Glomerular endothelial cell (primary cell): ENCODE data around the gene PLAAT2. TPM values are rescaled to one million over a fixed set of nuclear protein-coding genes. Genes with fewer than 3 reads are reported as not detected.
"Not testable (repeated sequence)": the region's sequence is repeated elsewhere in the genome, so short reads cannot be mapped to it uniquely, and the experiment has no call there.

Experiments
- DNase-seq: peaks from one replicate; pipeline ENCODE4 v3.0.0-alpha.2; 2011; ENCODE audit warnings: low read depth, low spot score; ENCODE audit errors: extremely low read depth
- total RNA-seq: library from RNA; depleted of rRNA; stranded (reverse); fragments of >200 nt; gene quantifications from 2 replicates; pipeline ENCODE4 v1.2.3, GENCODE V29; 2015

The PLAAT2 gene
- total RNA-seq, 1 donor from 2014 or later: not detected

- no peak for DNase-seq
Observed at GRCh38 chr11:63551091-63551888, 11.9 kb downstream of the PLAAT2 start.

DNA sequence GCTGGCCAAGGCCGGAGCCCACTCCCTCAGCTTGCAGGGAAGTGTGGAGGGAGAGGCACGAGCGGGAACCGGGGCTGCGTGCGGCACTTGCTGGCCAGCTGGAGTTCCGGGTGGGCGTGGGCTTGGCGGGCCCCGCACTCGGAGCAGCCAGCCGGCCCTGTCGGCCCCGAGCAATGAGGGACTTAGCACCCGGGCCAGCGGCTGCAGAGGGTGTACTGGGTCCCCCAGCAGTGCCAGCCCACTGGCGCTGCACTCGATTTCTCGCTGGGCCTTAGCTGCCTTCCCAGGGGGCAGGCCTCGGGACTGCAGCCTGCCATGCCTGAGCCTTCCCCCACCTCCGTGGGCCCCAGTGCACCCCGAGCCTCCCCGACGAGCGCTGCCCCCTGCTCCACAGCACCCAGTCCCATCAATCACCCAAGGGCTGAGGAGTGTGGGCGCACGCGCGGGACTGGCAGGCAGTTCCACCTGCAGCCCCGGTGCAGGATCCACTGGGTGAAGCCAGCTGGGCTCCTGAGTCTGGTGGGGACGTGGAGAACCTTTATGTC, 13.0 kb downstream of the PLAAT2 start:
- DNase-seq: not testable (repeated sequence)

DNA sequence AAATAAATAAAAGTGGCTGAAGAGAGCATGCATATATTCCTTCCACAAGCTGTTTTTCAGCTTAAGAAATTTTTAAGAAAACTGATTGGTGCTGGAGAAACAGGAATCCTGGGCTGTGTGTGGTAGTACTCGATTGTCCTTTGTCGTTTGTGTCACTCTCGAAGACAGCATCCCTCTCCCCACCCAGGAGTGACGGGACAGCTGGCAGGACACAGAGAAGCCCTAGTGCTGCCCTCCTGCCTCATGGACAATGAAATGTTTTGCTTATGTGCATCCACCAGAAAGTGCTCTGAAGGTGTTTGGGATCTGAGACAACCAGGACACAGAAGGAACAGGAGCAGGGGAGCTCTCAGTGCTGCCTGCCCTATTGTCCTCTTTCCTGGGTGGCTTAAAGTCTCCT, 13.8 kb downstream of the PLAAT2 start:
- DNase-seq: no peak

DNA sequence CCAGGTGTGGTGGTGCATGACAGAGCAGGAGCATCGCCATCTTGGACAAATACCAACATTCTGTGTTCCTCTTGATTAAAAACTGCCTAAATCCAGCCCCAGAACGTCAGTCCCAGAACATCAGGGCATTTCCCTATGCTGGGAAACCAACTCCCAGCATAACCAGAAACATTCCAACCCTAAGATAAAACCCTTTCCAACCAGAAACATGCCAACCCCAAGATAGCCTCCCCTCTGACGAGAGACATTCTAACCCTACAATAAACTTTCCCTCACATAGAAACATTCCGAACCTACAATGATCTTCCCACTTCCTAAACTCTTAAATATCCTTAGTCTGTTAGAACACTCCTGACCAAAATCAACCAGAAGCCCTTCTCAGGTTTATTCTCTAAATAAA, 15.0 kb downstream of the PLAAT2 start:
- DNase-seq: no peak

DNA sequence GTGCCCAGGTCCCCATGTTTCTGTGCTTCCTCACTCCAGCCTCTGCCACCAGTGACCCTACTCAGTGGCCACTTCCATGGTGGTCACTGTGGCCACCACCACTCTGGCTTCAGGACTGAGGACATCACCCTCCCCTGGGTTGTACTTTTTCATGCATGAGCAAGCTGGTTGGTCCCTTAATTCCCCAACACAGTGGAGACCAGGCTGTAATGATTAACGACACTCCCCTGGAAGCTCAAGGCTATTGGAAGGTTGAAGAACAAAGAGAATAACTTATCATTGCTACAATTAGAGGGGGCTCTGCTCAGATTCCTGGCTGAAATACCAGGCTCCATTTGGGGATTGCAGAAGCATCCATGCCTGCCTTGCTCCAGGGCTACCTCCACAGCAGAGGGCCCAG, 16.1 kb downstream of the PLAAT2 start:
- DNase-seq: no peak

DNA sequence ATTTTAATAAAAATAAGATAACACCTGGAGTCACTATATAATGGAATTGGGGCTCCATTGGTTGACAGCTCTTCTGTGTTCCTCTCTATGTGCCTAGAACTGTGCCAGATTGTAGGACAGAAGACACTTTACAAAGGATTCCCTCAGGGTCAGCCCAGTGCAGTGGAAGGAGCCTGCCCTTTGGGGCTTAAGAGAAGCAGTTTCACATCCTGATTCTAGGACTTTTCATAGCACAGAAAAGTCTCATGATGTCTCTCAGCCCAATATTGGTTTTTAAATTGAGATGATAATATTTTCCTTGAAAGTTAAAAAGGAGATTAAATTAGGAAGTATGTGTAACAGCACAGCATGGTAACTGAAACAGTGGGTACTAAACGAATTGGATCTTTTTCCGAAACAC, 19.5 kb downstream of the PLAAT2 start:
- DNase-seq: no peak

GRCh38 chr11:63542506-63542905, 20.7 kb downstream of the PLAAT2 start:
- not testable (repeated sequence) for DNase-seq

DNA sequence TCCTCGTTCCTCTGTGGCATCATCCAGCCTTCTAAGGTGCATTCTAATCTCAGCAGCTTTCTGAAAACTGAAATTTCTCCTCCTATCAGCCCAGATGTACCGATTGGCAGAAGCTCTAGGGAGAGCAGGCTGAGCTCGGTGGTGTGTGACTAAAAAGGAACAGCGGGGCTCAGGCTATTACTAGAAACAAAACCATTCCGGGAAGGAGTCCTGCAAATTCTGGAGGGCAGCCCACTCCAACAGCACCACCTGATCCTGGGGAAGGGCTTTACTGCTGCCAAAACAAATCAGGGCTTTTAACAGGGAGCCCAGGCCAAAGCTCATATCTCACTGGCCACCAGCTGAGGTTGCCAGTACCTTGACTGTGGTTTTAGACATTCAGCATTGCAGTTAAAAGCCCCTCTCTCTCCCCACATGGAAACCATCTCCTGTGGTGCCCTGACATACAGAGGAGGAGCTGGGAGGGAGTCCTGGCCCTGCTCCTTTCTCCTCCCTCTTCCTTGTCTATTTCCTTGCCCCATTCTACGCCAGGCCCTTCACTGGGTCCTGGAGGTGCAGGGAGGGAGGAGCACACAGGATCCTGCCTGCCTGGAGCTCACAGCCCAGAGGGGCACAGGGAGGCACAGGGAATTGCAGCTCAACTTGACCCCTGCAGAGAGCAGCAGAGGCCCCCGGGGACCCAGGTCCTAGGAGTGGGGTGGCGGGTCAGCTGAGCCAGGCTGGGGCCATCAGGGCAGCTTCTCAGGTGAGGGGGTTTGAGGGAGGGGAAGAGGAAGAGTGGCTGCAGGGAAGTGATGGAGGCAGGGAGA, 25.7 kb downstream of the PLAAT2 start:
- DNase-seq: no peak

GRCh38 chr11:63536669-63537292, 26.4 kb downstream of the PLAAT2 start, which contains the start of gene PLAAT4:
TSS of gene PLAAT4 (plus strand) at chr11:63536808. CDS start at chr11:63536869, 61 bp downstream.
- DNase-seq: no peak

DNA sequence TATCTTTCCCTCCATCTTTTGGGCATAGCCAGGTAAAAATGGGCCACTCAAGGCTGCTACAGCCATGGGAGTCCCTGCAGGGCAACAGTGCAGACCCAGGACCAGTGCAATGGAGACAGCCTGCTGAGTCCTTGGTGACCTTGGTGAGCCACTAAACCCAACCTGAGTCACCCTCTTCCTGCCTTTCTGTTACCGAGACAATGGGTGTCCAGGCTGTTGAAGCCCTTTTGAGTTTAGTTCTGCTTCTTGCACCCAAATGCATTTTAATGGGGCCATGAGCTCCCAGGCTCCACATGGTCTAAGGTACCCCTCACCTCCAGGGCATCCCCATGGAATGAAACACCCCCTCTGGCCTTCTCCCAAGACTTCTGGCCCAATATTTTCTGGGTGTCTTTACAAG, 27.4 kb downstream of the PLAAT2 start:
- DNase-seq: no peak

- no peak for DNase-seq
Observed at GRCh38 chr11:63534895-63535461, 28.2 kb downstream of the PLAAT2 start.

- no peak for DNase-seq
Observed at GRCh38 chr11:63534076-63534475, 29.1 kb downstream of the PLAAT2 start.

- no peak for DNase-seq
Observed at GRCh38 chr11:63532799-63533475, 30.2 kb downstream of the PLAAT2 start.

GRCh38 chr11:63532117-63532516, 31.1 kb downstream of the PLAAT2 start:
- DNase-seq: no peak

DNA sequence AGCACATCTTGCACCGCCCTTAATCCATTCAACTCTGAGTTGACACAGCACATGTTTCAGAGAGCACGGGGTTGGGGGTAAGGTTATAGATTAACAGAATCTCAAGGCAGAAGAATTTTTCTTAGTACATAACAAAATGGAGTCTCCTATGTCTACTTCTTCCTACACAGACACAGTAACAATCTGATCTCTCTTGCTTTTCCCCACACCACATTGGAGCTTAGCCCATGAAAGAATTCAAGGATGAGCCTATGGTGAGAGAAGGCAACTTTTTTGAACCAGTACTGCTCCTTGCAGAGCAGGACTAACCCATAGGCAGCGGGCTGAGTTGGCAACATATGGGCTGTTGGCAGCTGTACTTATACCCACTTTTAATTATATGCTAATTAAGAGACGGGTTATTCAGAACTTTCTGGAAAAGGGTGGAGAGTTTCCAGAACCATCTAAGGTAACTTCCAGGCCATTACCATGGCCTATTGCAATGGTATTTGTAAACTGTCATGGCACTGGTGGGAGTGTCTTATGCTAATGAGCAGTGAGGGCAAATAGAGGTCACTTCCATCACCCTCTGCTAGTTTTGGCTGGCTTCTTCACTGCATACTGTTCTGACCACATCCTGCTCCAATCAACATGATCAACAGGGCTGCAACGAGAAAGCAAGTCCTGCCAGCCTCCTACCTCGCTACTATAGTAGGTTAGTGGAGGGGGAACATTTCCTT, 31.9 kb downstream of the PLAAT2 start:
- DNase-seq: not testable (repeated sequence)

DNA sequence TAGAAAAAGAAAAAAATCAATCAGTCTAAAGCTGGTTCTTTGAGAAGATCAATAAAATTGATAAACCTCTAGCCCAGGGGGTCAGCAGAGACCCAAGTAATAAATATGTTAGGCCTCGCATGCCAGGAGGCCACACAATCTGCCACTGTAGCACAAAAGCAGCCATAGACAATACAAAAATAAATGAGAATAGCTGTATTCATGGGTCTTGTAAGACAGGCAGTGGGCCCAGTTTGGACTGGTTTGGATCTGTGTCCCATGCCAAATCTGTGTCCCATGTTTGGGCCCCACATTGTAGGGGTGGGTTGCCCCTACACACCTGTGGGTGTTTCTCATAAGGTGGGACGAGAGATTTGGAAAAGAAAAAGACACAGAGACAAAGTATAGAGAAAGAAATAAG, 33.2 kb downstream of the PLAAT2 start:
- DNase-seq: no peak

DNA sequence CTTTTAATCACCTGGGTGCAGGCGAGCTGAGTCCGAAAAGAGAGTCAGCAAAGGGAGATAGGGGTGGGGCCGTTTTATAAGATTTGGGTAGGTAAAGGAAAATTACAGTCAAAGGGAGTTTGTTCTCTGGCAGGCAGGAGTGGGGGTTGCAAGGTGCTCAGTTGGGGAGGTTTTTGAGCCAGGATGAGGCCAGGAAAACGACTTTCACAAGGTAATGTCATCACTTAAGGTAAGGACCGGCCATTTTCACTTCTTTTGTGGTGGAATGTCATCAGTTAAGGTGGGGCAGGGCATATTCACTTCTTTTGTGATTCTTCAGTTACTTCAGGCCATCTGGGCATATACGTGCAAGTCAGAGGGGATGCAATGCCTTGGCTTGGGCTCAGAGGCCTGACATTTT, 33.8 kb downstream of the PLAAT2 start:
- not testable (repeated sequence) for DNase-seq

GRCh38 chr11:63528729-63529278, 34.4 kb downstream of the PLAAT2 start:
- DNase-seq: not testable (repeated sequence)

- DNase-seq: not testable (repeated sequence)
Observed at GRCh38 chr11:63528156-63528555, 35.0 kb downstream of the PLAAT2 start.
